Stimulated activated CD8-positive, alpha-beta memory T cell treated with anti-CD3 and anti-CD28 coated beads, Interleukin-4, amount 100 ng/mL, for 24 hours (primary cell): ENCODE measurements around the gene TDRD9.
A peak's percentile ranks its signal among the peaks of the same experiment; 100 is the strongest.

Experiments used
- DNase-seq: peaks from one replicate; pipeline ENCODE4 v3.0.0-alpha.2; 2020; ENCODE audit warnings: low read depth

TDRD9 gene

GRCh38 chr14:104090071-104090748, 162.0 kb downstream of the TDRD9 start:
- no peak for DNase-seq

- no peak for DNase-seq
Observed at GRCh38 chr14:104091061-104091926, 163.0 kb downstream of the TDRD9 start.

- no peak for DNase-seq
Observed at GRCh38 chr14:104091927-104092771, 163.9 kb downstream of the TDRD9 start.

GRCh38 chr14:104092931-104093365, 164.7 kb downstream of the TDRD9 start:
- DNase-seq: no peak

- no peak for DNase-seq
Observed at GRCh38 chr14:104093366-104094055, 165.3 kb downstream of the TDRD9 start.

- no peak for DNase-seq
Observed at GRCh38 chr14:104094056-104094708, 165.9 kb downstream of the TDRD9 start.

GRCh38 chr14:104094709-104095425, 166.6 kb downstream of the TDRD9 start:
- peak; percentile 64 for DNase-seq

GRCh38 chr14:104095426-104096310, 167.4 kb downstream of the TDRD9 start:
- DNase-seq: no peak

- DNase-seq: no peak
Observed at GRCh38 chr14:104096318-104096717, 168.1 kb downstream of the TDRD9 start.

GRCh38 chr14:104096751-104097700, 168.8 kb downstream of the TDRD9 start:
- no peak for DNase-seq

- no peak for DNase-seq
Observed at GRCh38 chr14:104098272-104099095, 170.2 kb downstream of the TDRD9 start.

GRCh38 chr14:104099096-104100041, 171.1 kb downstream of the TDRD9 start:
- no peak for DNase-seq

- no peak for DNase-seq
Observed at GRCh38 chr14:104100171-104101085, 172.2 kb downstream of the TDRD9 start.

GRCh38 chr14:104101086-104101621, 172.9 kb downstream of the TDRD9 start:
- DNase-seq: no peak
